Measurements from ENCODE around the gene CMC1. TPM values are rescaled to one million over a fixed set of nuclear protein-coding genes. Genes with fewer than 3 reads are reported as not detected.

The CMC1 gene
- total and polyA plus RNA-seq, 9 of the 15 experiments (the other 6 are each of a cell fraction or from before 2014, with no cell fraction given): 15.9 to 74.6 (median 48.9) TPM

- H3K4me2 ChIP-seq (ENCODE audit: insufficient read depth, low read length): no peak overlapping the region
- ATAC-seq (no peak), DNase-seq (ENCODE audit: extremely low read depth in 1 of 4, low spot score in 3 of 4) (no peak), FAIRE-seq (no peak)
- no peak overlapping the region for H3K4me3 ChIP-seq
- H3K9me1 ChIP-seq (ENCODE audit: control insufficient read depth, insufficient read depth, low read length): no peaks in the 10 kb centered on the region
- no peak for TF ChIP-seq PHB2 (IDR thresholded peaks at IDR 0.05; ENCODE audit: low read depth)
- TF ChIP-seq ZNF644 (tag; IDR thresholded peaks at IDR 0.05; ENCODE audit: low read depth): no peak
- no peak for TF ChIP-seq ZNF592 (IDR thresholded peaks at IDR 0.05)
- TF ChIP-seq HDAC1 (IDR thresholded peaks at IDR 0.05): no peak
- no peak for TF ChIP-seq CREM (IDR thresholded peaks at IDR 0.05; ENCODE audit: low read depth)
- in situ Hi-C loops (cut with MboI) (no loop called here), intact Hi-C loops (cut with micrococcal nuclease) (no loop called here)
- ChIA-PET CTCF (ENCODE audit: low intra/inter-chr PET ratio) (no interaction called here), POLR2A (no interaction called here)
- H3K9me3 ChIP-seq (replicated peaks; ENCODE audit: control insufficient read depth, insufficient read depth, low read depth, low read length): no peaks in the 10 kb centered on the region
- H3K27me3 ChIP-seq (ENCODE audit: control insufficient read depth in 2 of 2, insufficient read depth in 2 of 2, low read length in 2 of 2): no peaks in the 10 kb centered on the region
- no peak overlapping the region for H2AFZ ChIP-seq (ENCODE audit: low read depth, low read length)
- no peaks in the 10 kb centered on the region for H3K36me3 ChIP-seq (ENCODE audit: control insufficient read depth, insufficient read depth, low read length)
- 0% methylated on average over 2 of the region's 2 CpGs for WGBS (ENCODE audit: insufficient coverage, low coverage, missing lambda C conversion rate)
- BruUV-seq (replicated peaks): no TSS peak
- H3K4me1 ChIP-seq (replicated peaks in 1 of 2; ENCODE audit: control insufficient read depth in 2 of 2, insufficient read depth in 2 of 2, low read length in 2 of 2): no peaks in the 10 kb centered on the region
- no peak overlapping the region for H3K27ac ChIP-seq (ENCODE audit: extremely low read depth, low read depth, low read length)
- no peaks in the 10 kb centered on the region for H4K20me1 ChIP-seq (replicated peaks; ENCODE audit: control insufficient read depth, insufficient read depth, low read length)
- no peak overlapping the region for H3K9ac ChIP-seq (ENCODE audit: insufficient read depth in 1 of 2, low read depth in 2 of 2, low read length in 2 of 2)
- H3K79me2 ChIP-seq (ENCODE audit: control insufficient read depth, insufficient read depth, low read length): no peaks in the 10 kb centered on the region
These were observed 34.9 kb upstream of the CMC1 start for GRCh38 chr3:28206479-28206878.
